HEK293 (cell line): Measurements from ENCODE around the gene CCAR1.

Experiments
- CTCF ChIP-seq: fragments of 450-650 bp; formaldehyde crosslinking; IDR thresholded peaks from 2 replicates; pipeline ENCODE4 v1.5.1; 2016; ENCODE audit warnings: missing biosample characterization, missing genetic modification characterization
- PRDM10 ChIP-seq: fragments of 450-650 bp; formaldehyde crosslinking; IDR thresholded peaks from 2 replicates; pipeline ENCODE4 v1.5.1; 2016; ENCODE audit warnings: missing biosample characterization, missing genetic modification characterization
- REST ChIP-seq: fragments of 450-650 bp; formaldehyde crosslinking; IDR thresholded peaks from 2 replicates; pipeline ENCODE4 v1.5.1; 2016; ENCODE audit warnings: missing biosample characterization, missing genetic modification characterization
- TCF7L2 ChIP-seq: IDR thresholded peaks from 2 replicates; pipeline ENCODE4 v1.6.1; 2011; ENCODE audit warnings: low read depth, mild to moderate bottlenecking, inconsistent platforms, low read length, moderate library complexity, borderline replicate concordance
- ZNF23 ChIP-seq: fragments of 450-650 bp; formaldehyde crosslinking; IDR thresholded peaks from 2 replicates; pipeline ENCODE4 v1.5.1; 2016; ENCODE audit warnings: missing biosample characterization, missing genetic modification characterization, borderline replicate concordance
- ZNF560 ChIP-seq: fragments of 450-650 bp; formaldehyde crosslinking; IDR thresholded peaks from 2 replicates; pipeline ENCODE4 v1.5.1; 2017; ENCODE audit warnings: missing biosample characterization, missing genetic modification characterization, borderline replicate concordance
- ZNF639 ChIP-seq: fragments of 450-650 bp; formaldehyde crosslinking; IDR thresholded peaks from 2 replicates; pipeline ENCODE4 v1.5.1; 2016; ENCODE audit warnings: missing biosample characterization, missing genetic modification characterization
- ZNF670 ChIP-seq: fragments of 450-650 bp; formaldehyde crosslinking; IDR thresholded peaks from 2 replicates; pipeline ENCODE4 v1.5.1; 2016; ENCODE audit warnings: missing biosample characterization, missing genetic modification characterization, low read depth
- ZNF707 ChIP-seq: fragments of 450-650 bp; formaldehyde crosslinking; IDR thresholded peaks from 2 replicates; pipeline ENCODE4 v1.5.1; 2016; ENCODE audit warnings: missing biosample characterization, missing genetic modification characterization
- ZNF830 ChIP-seq: fragments of 450-650 bp; IDR thresholded peaks from 2 replicates; pipeline ENCODE4 v1.5.0; 2018; ENCODE audit warnings: missing biosample characterization, missing genetic modification characterization, low read depth, mild to moderate bottlenecking, moderate library complexity

GRCh38 chr10:68837626-68838322 is 116.7 kb downstream of the CCAR1 start:
- TF ChIP-seq CTCF (tag by site-specific recombination) (no peak), TCF7L2 (no peak), ZNF707 (tag by site-specific recombination) (no peak), ZNF560 (tag by site-specific recombination) (no peak), REST (tag by site-specific recombination) (no peak), ZNF639 (tag by site-specific recombination) (no peak), ZNF830 (tag by site-specific recombination) (no peak), ZNF670 (tag by site-specific recombination) (no peak), ZNF23 (tag by site-specific recombination) (no peak), PRDM10 (no peak)
